HG03108 (cell line): ENCODE measurements around the gene SERP2.

Experiments used
- ATAC-seq: cut with Tn5 transposase; IDR thresholded peaks from one replicate; pipeline ENCODE4 v1.9.1; 2021; ENCODE audit warnings: moderate library complexity; ENCODE audit not compliant: unreplicated experiment

The SERP2 gene

GRCh38 chr13:44432650-44433049 is 59.0 kb downstream of the SERP2 start:
- no peak for ATAC-seq

DNA sequence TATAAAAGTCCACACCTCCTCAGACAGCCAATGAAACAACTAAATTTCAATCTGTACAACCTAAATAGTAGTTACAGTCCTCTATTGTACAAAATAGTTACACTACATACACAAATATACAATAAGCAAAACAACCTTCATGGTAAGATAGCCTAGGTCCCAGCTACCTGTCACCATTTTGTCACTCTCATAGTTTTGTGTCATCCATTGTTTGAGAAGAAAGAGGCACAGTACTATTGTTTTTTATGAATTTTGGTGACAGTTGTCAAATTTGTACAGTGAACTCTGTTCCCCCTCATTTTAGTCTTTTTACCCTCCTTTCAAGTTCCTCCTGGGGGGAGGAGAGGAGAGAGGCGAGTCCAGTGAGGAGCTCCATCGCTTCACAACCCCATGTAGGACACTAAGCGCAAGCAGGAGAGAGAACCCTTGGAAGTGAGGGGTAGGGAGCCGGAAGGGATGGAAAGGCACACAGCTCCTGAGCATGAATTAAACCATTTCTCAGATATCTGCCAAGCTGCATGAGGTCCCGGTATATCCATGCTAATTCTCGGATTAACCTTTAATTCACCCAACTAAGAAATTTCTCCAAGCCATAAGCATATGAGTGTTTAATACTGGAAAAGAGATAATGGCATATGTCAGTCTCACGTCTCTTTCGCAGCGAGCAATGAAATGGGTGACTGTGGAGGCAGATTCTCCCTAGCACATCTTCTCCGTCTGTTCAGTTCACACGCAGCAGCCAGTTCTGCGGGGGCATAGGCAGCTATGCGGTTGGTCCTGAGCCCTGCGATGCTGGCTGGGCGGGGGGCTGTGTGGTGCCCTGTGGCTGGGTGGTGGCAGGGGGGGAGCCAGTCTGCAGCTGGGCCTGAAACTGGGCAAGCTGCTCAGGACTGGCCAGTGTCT is 60.5 kb downstream of the SERP2 start:
- ATAC-seq: no peak

GRCh38 chr13:44434766-44435141 is 61.1 kb downstream of the SERP2 start:
- no peak for ATAC-seq

DNA sequence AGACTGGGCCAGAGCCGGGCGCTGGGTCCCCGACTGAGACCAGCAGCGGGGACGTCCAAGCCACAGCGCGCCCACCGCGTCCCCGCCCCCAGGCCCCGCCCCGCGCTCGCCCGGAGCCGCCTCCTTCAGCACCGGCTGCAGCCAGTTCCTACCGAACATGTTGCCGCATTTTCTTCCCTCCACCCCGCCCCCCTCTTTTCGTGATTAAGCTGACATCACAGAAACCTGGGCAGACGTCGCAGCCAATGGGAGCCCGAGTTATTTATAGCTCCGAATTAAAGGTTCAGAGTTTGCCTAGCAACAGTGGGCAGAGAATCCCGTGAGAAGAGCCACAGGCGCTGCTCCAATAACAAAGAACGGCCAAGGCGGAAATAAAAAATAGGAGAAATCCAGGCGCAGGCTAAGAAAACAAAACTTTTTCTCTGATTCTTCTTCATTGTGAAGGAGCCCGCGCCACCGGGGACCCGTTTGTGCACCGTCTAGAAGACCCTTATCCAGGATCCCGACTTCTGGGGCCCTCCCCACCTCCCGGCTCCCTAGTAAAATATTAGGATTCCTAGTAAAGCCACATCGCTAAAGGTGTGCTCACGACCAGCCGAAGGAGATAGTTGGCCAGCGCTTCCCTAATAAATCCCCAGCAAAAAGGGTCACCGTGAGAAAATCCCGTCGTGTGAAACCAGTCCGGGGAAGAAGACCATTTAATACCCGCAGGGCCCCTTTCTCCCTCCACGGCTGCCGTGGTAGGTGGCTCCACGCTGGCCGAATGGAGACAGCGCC is 61.7 kb downstream of the SERP2 start:
- peak; percentile 48 for ATAC-seq

- ATAC-seq: no peak
Measured at GRCh38 chr13:44435919-44436510, 62.4 kb downstream of the SERP2 start.

GRCh38 chr13:44436589-44437337 is 63.1 kb downstream of the SERP2 start:
- ATAC-seq: no peak

DNA sequence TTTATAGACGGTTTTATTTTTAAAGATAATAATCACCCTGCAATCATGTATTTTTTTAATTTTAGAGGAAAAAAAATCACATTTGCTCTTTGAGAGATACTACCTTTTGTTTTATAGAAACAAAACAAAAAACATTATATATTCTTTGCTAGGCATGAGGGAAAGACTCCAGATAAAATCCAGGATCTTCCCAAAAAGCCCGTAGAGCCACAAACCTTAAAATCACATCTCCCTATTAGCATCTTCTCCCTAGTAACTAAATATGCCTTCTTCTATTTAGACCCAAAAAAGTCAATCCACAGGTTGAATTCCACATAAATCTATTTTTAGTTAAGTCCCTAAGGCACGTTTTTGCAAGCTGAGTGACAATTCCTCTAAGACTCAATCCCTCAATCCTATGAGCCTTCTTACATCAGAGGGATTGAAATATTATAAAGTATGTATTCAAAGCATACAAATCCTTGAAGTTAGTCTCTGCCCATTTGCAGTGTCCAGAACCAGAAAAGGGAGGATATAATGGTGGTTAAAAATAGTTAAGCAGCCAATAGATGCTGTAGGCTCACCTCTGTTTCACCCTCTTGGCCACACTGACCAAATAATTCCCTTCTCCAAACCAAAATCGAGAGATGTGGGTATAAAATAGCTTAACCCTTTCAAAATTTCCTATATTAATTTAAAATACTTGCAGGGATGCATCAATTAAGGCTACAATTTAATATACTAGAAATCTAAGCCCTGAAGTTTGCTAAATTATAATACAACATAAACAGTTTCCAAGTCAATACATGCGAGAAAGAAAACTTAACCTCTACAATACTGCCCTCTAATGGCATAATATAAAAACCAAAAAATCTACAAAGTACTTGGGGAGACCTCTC is 64.0 kb downstream of the SERP2 start:
- no peak for ATAC-seq

DNA sequence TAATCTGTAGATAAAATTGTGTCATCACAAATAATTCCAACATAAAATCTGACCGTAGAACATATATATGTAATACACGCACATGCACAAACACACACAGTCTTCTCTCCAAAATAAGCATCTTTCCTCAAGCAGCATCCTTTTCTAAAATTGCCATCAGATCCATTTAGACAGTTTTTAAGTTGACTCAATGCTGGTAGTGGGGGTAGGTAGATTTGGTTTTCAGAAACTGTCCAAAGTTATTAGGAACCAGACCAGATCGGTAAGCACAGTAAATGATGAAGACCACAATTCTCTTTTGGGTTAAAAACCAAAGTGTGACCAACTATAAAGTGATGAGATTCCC is 64.6 kb downstream of the SERP2 start:
- no peak for ATAC-seq

DNA sequence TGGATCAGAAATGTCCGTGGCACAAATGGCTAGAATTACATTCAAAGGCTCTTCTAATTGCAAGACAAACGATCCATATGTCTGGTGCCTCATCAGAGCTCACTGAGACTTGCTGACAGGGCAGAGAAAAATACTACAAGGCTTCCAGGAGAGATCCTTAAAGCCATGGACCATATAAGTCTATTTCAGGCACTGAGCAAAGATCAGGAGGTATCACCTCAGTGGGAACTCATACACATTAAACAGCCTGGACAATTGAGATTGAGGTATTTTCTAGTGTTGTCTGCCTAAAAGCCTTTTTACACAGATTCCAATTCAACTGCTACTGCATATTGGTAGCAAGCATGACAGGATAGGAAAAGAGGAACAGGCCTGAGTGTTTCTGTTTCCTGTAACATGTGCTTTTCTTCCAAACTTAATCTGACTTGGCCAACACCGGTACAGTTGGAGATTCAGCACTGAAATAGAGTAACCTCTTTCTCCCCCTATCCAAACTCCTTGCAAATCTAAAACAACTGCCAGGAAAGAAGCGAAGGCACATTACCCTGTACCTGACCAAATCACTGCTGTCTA is 65.9 kb downstream of the SERP2 start:
- ATAC-seq: no peak

DNA sequence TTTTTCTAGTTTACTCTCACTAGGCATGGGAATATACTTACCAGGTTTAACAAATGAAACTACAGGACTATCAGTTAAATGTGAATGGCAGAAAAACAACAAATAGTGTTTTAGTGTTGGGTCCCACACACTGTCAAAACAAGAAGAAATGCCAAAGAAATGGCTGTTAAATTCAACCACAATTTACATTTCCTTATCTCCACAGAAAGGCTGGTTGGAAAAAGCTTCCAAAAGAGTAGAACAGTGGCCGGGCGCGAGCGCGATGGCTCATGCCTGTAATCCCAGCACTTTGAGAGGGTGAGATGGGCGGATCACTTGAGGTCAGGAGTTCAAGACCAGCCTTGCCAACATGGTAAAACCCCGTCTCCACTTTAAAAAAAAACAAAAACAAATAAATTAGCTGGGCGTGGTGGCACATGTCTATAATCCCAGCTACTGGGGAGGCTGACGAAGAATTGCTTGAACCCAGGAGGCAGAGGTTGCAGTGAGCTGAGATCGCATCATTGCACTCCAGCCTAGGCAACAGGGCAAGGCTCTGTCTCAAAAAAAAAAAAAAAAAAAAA is 66.5 kb downstream of the SERP2 start:
- ATAC-seq: no peak
